Amniotic epithelial cell (primary cell): ENCODE results near the gene RETSAT.

Experiments
- DNase-seq: peaks from one replicate; pipeline ENCODE4 v3.0.0-alpha.2; 2010; ENCODE audit warnings: low read depth

Gene RETSAT

DNA sequence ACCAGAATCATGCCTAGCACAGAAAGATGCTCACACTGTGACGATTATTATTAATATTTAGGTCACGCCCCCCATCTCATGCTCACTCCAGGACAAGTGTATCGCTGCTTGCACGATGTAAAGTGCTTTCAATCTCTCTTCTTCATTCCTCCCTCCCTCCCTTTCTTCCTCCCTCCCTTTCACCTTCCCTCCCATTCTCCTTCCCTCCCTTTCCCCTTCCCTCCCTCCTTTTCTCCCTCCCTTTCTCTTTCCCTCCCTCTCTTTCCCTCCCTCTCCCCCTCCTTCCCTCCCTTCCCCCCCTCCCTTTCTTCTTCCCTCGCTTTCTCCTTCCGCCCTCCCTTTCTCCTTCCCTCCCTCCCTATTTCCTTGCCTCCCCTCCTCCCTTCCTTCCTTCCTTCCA is 46.1 kb downstream of the RETSAT start:
- no peak for DNase-seq

DNA sequence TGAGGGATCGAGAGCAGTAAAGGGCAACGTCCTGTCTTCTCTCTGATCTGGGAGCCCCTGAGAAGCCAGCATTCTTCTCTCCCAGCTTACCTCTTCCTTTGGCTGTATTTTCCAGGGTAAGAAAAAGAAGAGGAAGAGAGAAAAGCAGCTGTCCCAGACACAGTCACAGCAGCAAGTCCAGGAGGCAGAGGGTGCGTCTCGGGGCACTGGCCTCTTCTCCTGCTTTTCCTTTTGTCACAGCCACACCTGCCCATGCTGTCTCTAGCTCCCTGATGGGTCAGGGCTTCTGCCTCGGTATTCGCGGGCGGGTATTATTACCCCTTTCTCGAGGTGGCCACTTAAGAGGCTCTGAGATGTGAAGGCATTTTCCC is 46.8 kb downstream of the RETSAT start:
- no peak for DNase-seq

DNA sequence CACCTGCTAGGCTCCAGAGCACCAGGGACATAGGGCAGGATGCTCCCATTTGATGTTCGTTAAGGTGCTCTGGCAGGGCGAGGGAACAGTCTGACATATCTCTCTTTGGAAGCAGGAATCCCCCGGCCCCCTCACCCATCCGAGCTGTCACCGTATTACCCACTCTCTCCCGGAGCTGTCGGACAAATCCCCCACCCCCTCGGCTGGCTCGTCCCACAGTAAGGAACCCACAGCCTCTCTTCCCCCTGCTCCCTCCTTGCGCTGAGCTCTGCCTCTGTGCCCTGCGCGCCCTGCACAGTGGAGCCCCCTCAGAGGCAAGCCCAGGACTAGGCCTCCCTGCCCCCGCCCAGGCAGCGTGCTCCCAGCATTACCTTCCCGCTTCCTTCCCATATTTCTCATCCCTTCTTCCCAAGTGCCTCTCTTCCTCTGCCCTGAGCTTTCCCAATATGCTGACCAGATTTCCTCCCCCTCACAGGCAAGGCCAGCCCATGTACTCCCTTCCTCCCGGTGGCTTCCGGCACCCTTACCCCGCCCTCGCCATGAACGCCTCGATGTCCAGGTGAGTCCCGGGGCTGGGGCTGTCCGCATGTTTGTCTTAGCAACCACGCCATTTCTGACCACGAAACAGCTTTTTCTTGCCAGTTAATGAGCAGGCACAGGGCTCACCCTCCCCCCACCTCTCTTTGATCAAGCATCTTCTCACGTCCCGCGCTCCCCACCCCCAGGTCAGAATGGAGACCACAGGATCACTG is 50.4 kb downstream of the RETSAT start:
- DNase-seq = no peak

DNA sequence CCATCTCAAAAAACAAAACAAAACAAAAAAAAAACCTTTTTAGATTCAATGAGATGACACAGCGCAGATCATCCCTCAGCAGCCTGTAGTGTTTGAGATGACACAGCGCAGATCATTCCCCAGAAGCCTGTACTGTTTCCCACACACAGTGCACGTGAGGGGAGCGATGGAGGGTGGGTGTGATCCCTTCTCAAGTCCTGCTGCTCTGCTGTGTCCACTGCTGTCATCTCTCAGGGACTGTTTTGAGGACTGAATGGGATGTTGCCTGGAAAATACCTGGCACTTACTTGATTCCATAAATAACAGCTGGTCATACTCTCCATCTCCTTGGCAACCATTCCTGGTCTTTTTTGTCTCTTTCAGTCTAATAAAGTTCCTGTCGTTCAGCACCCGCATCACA is 52.2 kb downstream of the RETSAT start:
- DNase-seq = no peak
